ENCODE data around the gene DISP2.

Gene DISP2, protein sequence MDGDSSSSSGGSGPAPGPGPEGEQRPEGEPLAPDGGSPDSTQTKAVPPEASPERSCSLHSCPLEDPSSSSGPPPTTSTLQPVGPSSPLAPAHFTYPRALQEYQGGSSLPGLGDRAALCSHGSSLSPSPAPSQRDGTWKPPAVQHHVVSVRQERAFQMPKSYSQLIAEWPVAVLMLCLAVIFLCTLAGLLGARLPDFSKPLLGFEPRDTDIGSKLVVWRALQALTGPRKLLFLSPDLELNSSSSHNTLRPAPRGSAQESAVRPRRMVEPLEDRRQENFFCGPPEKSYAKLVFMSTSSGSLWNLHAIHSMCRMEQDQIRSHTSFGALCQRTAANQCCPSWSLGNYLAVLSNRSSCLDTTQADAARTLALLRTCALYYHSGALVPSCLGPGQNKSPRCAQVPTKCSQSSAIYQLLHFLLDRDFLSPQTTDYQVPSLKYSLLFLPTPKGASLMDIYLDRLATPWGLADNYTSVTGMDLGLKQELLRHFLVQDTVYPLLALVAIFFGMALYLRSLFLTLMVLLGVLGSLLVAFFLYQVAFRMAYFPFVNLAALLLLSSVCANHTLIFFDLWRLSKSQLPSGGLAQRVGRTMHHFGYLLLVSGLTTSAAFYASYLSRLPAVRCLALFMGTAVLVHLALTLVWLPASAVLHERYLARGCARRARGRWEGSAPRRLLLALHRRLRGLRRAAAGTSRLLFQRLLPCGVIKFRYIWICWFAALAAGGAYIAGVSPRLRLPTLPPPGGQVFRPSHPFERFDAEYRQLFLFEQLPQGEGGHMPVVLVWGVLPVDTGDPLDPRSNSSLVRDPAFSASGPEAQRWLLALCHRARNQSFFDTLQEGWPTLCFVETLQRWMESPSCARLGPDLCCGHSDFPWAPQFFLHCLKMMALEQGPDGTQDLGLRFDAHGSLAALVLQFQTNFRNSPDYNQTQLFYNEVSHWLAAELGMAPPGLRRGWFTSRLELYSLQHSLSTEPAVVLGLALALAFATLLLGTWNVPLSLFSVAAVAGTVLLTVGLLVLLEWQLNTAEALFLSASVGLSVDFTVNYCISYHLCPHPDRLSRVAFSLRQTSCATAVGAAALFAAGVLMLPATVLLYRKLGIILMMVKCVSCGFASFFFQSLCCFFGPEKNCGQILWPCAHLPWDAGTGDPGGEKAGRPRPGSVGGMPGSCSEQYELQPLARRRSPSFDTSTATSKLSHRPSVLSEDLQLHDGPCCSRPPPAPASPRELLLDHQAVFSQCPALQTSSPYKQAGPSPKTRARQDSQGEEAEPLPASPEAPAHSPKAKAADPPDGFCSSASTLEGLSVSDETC (N-terminal part only)

DNA sequence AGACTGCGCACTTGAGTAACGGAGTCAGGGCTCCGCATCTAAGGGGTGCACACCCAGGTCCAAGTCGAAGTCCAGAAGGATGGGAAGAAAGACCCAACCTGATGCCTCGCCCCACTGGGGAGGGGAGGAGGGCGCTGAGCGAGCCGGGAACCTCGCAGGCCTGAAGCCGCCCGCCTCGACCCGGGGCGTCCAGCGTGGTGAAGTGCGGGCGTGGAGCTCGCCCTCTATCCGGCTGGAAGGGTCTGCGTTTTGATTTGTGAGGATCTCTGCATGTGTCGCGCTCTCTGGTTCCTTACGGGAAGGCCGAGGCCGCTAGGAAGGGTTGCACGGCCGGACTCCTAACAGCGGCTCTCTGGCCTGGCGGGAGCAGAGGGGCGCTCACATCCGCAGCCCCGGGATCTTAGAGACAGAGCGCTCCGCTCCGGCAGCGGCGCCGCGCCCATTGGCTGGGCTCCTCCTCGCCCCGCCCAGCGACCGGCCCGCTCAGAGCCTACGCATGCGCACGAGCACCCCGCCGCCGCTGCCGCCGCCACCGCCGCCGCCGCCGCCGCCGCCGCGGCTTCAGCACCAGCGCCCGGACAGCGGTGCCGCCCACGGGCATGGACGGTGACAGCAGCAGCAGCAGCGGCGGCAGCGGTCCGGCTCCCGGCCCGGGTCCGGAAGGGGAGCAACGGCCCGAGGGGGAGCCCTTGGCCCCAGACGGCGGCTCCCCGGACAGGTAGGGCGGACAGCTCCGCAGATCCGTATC is at the start of gene DISP2:
Gene DISP2, plus strand, starts transcription at position 497 of the 748 bp plus-strand sequence. Its CDS starts 103 bp downstream, at position 600.
- DNase-seq, result peak; percentile 86 to 92

DNA sequence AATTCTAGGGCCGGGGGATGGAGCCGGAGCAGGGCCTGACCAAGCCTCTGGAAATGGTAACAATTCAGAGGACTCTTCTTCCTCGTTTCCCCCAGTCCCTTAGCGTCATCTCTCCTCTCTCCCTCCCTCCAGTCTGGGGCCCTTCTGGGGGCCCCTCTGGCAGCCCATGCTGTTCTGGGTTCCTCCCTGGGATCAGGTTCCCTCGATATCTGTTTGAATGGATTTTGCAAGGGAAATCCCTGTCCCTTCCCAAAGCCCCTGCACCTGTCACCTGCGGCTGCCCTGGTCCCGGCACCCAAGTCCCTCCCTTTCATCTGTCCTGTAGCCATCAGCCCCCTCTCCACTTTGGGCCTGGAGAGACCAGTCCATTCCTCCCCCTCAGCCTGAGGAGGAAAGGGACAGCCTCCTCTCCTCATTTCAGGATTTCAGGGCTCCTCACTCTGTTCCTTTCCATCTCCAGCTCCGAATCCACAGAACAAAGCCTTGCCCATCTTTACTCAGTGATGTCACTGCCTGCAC is 48.6 kb upstream of the DISP2 start:
- no peak for DNase-seq

DNA sequence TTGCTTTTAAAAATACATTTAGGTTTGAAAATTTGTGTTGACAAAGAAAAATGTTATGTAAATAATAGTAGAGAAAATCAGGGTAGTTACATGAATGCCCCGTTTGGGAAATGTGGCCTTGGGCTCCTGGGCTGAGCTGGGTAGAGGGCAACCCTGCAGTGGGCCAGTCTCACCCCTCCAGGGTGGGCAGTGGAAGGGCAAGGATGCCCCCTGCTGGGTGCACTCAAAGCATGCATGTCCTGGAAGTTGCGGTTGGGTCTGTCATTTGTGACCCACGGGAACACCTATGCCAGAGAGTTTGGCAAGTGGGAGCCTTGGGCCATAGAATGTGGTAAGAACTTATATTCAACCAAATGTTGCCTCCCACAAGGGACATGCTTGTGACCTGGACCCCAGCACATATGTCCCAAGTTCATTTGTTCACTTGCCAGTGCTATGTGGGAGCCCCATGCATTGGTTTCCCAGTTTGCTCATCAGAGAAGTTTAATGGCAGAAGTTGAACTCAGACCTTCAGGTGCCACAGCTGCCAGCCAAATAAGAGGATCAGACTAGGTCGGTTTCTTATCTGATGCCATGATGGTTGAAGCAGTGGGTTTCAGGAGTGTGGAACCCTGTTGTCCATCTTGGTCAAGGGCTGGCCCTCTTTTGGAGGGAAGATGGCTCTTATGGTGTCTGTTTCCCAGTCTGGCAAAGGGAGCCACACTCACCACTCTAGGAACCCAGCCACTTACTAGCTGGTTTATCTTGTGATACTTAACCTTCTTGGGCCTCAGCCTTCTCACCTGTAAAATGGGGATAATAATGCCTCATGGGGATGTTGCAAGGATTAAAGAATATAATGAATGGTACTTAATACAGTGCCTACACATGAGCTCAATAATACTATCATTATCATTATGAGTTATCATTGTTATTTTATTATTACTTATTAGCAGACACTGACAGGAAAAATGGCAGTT is 47.7 kb upstream of the DISP2 start:
- DNase-seq, result peak; percentile 80 to 83

DNA sequence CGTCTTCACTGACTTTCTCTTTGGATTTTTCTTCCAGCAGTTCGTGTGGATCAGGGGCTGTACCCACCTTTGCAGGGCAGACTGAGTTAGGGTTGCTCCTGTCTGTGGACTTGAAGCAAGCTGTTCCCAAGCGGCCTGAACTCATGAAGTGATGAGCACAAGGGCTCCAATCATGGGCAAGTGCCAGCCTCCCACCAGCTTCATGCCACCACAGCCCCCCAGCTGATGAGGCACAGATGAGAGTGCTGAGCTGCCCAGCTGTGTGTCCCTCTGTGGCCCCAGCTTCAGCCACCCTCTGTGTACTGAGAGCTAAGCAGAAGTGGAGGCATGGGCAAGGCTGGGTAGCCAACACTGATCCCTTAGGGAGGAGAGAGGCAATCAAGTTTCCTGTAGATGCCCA is 47.0 kb upstream of the DISP2 start:
- DNase-seq, result no peak

DNA sequence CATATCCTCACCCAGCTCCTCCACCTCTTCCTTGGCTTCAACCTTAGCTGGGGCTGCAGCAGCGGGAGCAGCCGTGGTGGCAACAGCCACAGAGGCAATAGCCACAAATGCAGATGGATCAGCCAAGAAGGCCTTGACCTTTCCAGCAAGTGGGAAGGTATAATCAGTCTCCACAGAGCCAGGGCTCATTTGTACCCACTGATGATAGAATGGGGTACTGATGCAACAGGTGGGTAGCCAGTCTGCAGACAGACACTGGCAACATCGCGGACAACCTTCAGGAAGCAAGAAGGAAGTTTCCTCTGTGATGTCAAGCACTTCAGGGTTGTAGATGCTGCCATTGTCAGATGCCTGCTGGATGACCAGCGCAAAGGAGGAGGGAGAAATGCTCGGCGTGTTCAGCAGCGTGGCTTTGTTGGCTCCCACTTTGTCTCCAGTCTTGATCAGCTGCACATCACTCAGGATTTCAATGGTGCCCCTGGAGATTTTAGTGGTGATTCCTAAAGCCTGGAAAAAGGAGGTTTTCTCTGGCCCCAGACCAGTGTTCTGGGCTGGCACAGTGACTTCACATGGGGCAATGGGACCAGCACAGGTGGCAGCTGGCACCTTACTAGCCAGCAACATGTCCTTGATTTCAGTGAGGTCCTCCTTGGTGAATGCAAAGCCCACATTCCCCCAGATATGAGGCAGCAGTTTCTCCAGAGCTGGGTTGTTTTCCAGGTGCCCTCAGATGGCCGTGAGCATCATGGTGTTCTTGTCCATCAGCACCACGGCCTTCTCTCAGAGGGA is 45.5 kb upstream of the DISP2 start:
- DNase-seq, result no peak

DNA sequence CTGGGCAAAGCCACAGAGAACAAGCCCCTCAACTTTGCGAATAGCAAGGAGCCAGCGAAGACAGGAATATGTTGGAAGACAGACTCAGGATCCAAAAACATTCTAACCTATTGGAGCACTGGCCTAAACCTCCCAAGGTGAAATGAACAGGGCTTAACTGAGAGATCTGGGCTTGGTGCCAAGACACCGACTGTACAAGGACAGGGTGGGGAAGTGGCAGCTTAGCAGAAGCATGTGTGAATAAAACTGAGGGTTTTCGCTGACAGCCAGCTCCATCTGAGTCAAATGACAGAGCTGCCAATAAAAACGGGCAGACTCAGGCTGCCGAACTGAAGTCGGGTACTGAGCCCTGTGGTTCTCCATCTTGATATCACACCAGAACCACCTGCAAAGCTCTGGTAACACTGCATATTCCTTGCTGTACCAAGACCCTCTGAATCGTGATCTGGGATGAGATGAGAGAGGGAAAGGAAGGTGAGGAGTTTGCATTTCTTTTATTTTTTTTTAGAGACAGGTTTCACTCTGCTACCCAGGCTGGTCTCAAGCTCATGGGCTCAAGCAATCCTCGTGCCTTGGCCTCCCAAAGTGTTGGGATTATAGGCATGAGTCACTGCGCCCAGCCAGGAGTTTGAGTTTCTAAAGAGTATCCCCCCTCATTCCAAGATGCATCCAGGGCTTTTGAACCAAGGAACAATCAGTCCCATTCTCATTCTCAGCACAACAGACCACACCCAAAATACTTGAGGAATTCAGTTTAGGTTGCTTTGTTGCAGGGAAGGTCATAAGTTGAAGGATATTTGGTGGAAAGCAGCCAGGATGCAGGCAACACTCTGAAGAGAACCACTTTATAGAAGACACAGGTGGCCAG is 44.3 kb upstream of the DISP2 start:
- no peak for DNase-seq

DNA sequence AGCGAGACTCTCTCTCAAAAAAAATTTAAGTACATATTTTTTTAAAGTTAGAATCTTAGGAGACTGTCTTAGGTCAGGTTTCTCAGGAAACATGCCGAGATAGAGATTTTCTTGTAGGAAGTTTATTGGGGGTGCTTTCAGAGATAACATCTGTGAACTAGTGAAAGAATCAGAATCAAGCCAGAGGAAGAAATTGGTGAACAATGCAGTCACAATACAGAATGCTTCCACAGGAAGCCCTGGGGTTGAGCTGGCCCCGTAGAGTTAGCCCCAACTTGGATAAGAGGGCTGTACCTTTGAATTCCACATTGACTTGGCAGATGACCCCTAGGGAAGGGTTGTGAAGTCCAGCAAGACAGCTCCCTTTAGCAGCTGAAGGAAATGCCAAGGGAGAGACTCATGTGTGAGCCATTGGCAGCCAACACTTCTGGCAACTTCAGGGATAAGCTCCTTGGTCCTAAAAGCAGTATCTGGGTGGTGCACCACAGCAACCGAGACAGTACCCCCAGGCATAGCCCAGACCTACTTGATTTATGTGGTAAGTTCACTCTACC is 43.2 kb upstream of the DISP2 start:
- DNase-seq, result no peak

DNA sequence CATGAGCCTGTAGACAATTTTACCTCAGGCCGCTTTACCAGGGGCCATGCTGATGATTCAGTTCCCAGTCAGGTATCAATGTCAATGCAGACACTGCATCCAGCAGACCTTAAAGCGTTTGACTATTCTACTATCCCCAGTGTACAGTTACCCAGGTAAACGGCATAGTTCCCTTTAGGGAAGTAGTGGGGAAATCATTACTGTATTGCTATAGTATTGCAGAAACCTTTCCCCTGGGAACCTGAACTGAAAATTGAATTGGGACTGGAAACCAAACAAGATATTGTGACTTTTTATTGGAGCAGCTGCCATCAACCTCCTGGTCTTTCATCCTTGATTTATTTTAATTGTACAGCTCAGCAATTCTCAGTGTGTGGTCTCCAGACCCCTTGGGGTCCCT is 41.1 kb upstream of the DISP2 start:
- DNase-seq, result no peak

DNA sequence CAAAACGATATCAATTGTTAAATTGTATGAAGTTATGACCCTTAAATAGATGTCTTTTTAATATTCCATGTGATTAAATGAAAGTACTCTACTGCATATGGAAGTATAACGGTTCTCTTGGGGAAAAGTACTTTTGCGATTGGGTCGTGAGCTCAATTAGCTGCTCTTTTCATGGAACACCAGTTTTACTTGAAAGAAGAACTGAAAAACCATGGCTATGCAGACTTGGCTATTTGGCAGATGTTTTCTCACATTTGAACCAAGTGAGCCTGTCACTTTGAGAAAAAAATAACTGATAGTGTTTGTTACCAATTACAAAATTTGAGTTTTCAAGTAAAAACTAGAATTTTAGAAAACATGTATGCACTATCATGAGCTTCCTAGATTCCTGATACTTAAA is 40.4 kb upstream of the DISP2 start:
- DNase-seq, result no peak

DNA sequence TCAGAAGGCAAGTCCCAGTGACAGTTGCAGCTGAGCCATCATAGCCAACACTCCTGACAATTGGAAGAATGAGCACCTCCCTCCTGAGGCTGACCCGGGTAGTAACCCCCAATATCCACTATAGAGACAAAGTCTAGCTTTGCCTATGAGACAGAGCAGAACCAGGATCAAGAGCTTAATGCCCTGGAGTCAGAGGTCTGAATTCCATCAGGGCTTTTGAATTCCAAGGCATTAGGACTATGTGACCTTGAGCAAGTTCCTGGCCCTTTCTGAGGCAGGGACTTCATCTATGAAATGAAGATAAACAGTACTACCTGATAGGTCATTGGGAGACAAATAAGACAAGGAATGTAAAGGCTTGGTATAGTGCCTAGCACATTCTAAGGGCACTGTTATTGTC is 37.6 kb upstream of the DISP2 start:
- no peak for DNase-seq

DNA sequence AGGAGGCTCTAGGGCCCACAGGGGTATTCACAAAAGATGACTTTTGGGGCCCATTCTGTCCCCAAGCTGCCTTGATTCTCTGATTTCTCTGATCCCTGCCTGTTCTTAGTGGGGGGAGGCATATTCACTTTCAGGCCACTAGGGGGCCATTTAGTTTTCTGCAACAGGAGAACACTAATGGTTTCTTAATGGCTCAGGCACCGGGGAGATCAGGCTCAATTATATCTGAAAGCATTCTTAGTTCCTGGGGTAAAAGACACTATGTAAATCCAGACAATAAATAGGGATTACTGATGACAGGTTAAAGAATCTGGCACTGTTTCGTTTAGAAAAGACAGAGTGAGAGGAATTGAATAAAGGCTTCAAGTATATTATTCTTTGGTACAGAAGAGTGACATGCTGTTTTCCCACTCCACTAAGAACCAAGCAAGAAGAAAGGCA is 37.1 kb upstream of the DISP2 start:
- peak; percentile 55 to 57 for DNase-seq

DNA sequence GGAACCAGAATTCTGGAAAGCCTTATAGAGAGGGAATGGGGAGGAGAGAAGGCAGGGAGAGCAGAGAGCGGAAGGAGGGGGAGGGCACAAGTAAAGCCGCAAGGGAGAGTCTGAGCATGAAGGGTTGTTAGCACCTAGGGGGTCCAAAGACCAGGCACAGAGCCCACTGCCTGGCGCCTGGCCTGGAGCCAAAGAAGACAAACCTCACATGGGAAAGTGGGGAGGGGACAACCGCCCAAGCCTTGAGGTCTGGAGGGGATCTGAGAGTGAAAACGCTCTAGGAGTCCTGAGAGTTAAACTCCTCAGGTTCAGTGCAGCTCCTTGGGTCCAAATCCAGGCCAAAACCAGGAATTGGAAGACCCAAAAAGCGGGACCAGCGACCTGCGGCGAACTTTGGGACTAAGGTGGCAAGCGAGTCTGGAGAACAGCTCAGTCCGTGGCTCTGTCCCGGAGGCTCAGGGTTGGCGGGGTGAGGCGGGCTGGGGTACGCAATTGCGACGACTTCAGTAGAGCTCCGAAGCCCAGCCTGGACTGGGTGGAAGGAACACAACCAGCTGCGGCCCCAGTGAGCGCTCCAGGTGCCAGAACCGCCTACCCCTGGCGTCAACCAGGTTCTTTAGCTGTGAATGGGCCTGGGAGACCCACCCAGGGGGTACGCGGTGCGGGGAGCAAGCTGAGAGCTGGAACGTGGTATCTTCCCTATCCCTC is 35.3 kb upstream of the DISP2 start:
- no peak for DNase-seq

DNA sequence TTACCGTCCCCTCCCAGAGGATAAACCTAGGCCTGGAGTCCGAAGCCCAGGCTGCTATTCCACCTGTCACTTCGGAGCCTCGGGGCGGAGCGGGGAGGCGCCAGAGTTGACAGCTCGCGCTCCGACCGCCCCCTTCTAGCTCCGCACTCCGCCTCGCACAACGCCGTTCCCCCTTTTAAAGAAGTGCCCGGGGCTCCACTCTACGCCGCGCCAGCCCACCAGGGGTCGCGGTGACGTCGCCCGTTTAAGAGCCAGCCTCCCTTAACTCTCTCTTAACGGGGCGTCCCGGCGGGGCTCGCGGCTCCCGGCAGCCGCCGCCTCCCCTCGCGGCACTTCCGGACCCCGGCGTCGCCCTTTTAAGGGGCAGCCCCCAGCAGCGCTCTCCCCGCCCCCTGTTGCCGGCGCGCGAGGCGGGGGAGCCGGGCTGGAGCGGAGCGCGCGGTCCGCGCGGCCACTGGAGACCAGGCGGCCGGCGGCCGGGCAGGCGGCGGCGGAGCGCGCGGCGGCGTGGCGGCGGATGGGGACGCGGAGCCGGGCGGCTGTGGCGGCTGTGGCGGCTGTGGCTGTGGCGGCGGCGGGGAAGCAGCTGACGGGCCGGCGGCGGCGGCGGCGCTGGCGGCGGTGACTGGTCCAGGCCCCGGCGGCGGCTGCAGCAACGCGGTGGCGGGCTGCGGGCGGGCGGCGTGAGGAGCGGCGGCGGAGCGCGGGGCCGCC is 34.6 kb upstream of the DISP2 start, which contains the start of gene INAFM2:
Gene INAFM2, plus strand, starts transcription at position 454 of the 714 bp plus-strand sequence. CDS start 364 bp downstream, outside the sequence.
- DNase-seq, result peak; percentile 93 to 94

DNA sequence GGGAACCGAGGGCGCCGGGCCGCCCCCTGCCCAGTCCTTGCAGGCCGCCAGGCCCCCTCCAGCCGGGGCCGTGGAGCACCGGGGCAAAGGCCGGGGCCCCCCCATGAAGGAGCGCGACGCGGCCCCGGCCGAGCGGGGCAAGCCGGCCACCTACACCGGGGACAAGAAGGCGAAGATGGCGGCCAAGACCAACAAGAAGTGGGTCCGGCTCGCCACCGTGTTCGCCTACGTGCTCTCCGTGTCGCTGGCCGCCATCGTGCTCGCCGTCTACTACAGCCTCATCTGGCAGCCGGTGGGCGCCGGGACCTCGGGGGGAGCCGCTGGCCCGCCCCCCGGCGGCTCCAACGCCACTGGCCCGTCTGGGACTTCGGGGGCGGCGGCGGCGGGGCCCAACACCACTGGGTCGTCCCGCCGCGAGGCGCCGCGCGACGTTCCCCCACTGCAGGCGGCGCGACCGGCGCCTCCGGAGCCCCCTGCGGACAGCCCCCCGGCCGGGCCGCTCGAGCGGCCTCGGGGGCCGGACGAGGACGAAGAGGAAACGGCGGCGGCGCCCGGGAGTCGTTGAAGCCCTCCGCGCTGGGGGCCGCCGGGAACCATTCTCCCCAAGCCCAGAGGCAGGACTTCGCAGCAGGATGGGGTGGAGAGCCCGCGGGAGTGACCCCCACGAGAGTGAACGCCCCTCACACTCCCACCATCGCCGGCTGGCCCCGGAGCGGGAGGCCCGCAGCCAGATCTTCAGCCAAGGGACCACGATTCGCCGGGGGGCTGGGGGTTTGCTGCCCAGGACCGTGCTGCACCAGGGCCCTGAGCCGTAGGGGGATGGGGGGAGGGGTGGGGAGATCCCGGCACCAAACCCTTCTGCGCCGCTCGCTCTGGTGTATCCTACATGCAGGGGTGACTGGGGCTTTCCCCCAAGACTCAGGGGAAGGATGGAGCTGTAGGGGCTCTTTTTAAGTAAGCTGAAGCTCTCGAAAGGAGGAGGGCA is 33.8 kb upstream of the DISP2 start:
- peak; percentile 45 to 51 for DNase-seq

DNA sequence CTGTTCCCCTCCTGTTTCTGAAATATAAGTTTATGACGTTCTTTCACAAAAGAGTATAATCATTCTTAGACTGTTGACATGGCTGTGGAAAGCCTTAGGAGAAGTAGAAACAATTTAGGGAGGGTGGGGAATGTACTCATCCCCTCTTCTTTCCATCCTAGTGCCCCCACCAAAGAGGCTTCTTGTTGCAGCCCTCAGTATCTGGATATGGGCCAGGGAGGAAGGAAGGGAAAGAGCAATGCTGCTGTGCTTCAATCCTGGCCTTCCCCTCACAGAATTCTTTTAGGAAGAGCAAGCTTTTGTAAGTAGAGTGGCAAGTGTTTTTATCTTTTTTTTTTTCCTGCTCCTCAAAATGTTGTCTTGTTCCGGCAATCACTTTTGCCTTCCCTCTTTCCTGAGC is 32.8 kb upstream of the DISP2 start:
- no peak for DNase-seq

DNA sequence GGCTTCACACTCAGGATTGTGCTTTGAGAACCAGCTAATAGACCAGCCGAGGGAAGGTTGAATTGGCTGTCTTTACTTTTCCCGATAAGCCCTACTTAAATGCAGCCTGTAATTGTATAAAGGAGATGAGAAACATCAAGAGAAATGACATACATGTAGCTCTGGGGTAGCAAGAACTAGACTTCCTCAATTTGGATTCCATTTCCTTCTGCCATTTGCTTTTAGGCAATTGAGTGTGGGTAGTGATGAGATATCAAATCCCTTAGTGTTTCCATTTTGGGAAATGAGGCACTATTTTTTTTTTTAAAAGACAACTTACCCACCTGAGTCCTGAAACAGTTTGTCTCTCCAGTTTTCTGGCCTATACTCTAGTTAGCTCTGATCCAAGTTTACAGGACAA is 32.3 kb upstream of the DISP2 start:
- no peak for DNase-seq

Data from activated T-cell treated with anti-CD3 and anti-CD28 coated beads, Interleukin-2, amount 50 U/mL, for 48 hours (primary cell).